Measurements from ENCODE around the gene SLC2A11. TPM values are rescaled to one million over a fixed set of nuclear protein-coding genes. Genes with fewer than 3 reads are reported as not detected.
"Not testable (repeated sequence)": the region's sequence is repeated elsewhere in the genome, so short reads cannot be mapped to it uniquely, and the experiment has no call there.

Gene SLC2A11
- total RNA-seq, 1 donor from 2014 or later = 25.3 TPM

DNA sequence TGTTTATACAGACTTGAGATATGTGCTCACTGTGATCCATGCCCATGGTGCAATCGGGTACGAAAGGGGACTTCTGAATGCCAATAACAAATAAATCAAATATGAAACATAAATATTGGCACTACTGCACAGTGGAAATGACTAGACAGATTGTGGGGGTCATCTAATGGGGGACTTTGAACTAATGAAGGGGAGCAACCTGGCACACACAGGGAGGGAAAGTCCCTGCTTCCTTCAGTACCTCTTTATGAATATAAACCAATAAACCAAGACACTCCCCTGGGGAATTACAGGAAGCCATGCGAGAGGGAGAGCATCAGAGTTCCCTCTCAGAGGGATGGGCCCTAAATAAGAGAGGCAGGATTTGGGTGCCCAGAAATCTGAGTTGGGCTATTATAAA lies 57.6 kb downstream of the SLC2A11 start:
- no peak for DNase-seq
- intact Hi-C loops (cut with micrococcal nuclease) = no loop called here

DNA sequence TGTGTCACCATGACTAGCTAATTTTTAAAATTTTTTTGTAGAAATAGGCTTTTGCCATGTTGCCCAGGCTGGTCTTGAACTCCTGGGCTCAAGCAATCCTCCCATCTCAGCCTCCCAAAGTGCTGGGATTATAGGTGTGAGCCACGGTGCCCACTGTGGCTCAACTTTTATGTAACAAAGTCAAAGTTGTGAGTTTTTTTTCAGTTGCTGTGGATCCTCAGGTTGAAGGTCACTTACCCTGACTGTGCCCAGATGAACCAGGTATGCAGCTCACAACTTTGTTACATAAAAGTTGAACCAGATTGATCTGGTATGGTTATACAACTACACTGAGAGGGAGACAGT lies 62.6 kb downstream of the SLC2A11 start:
- ATAC-seq; DNase-seq; intact Hi-C loops (cut with micrococcal nuclease): not testable (repeated sequence)

More for the DNA sequence above, 57.6 kb downstream of the SLC2A11 start:
- ATAC-seq = no peak

DNA sequence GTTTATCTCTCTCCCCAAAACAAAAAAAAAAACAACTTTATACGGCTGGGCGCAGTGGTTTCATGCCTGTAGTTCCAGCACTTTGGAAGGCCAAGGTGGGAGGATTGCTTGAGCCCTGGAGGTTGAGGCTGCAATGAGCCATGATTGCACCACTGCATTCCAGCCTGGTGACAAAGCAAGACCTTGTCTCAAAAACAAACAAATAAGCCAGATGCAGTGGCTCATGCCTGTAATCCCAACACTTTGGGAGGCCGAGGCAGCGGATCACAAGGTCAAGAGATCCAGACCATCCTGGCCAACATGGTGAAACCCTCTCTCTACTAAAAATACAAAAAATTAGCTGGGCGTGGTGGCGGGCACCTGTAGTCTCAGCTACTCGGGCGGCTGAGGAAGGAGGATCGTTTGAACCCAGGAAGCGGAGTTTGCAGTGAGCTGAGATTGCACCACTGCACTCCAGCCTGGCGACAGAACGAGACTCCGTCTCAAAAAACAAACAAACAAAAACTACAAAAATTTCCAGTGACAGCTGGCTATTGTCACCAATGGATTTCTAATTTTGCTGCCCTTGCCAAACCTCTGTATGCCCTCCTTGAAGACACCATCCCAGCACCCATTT lies 64.0 kb downstream of the SLC2A11 start:
- ATAC-seq; DNase-seq; intact Hi-C loops (cut with micrococcal nuclease): not testable (repeated sequence)

DNA sequence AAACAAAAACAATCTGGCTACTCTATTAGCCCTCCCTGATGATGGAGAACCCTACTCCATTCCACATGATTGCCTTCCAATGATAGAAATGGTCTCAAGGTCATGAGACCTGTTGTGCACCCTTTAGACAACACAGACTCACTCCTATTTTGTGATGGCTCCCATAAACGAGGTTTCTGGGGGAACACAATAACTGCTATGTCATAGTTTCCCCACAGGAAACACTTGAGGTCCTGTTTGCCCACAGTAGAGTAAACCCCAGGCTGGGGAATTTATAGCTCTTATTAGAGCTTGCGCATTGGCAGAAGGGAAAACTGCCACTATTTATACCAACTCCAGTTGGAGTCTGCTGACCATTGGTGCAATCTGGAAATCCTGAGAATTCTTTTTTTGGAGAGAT lies 65.2 kb downstream of the SLC2A11 start:
- intact Hi-C loops (cut with micrococcal nuclease) = no loop called here
- no peak for ATAC-seq
- DNase-seq = no peak

DNA sequence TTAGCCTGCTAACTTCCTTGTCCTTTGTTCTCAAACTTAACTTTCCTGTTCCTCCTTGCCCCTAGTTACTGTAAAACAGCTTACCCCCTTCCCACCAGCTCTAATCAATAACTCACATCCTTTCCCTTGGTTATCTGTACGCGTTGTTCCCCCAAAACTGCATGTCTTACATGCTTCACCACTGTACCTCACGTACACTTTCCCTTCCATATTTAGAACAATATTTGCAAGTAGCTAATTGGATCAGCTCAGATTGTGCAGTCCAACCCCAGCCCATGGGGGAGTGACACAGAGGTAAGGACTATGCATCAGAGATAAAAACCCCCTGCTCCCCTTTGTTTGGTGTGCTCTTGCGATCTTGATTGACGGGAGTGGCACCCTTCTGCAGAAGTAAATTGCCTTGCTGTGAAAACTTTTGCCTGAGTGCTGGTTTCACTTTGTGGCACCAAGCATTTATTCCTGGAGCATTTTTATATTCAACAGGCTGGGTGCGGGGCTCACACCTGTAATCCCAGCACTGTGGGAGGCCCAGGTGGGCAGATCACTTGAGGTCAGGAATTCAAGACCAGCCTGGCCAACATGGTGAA lies 67.4 kb downstream of the SLC2A11 start:
- DNase-seq = no peak
- no peak for ATAC-seq
- intact Hi-C loops (cut with micrococcal nuclease) = no loop called here

DNA sequence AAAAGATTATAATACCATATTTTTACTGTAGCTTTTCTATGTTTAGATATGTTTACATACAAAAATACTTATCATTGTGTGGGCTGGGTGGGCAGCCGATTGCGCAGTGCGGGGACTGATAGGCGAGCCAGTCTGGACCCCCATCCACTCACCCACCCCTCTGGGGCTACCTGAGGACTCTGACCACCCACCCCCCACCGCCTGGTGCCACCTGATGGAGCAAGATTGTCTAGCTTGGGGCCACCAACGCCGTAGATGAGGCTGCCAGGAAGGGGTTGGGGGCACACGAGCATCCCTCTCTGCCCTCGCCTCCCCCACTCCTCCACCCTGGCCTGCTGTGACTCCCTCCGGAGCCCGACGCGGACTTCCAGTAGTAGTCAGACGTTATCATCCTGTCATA lies 68.9 kb downstream of the SLC2A11 start:
- intact Hi-C loops (cut with micrococcal nuclease) = no loop called here
- ATAC-seq (no peak), DNase-seq (no peak)

Other genes starting within 250 kb of the SLC2A11 start
- gene DRICH1, start 225.6 kb upstream of the SLC2A11 start, total RNA-seq = not detected
- gene RGL4, start 166.9 kb upstream of the SLC2A11 start, total RNA-seq = not detected
- 3.5 TPM for gene ZNF70, start 106.8 kb upstream of the SLC2A11 start, total RNA-seq
- gene VPREB3, start 103.5 kb upstream of the SLC2A11 start, total RNA-seq = 0.97 TPM
- gene C22orf15, start 94.9 kb upstream of the SLC2A11 start, total RNA-seq = not detected
- gene CHCHD10, start 89.9 kb upstream of the SLC2A11 start, total RNA-seq = 1,571 TPM
- 32.3 TPM for gene MMP11, start 85.0 kb upstream of the SLC2A11 start, total RNA-seq
- gene SMARCB1, start 70.9 kb upstream of the SLC2A11 start, total RNA-seq = 48.5 TPM
- gene DERL3, start 18.9 kb upstream of the SLC2A11 start, total RNA-seq = 2.1 TPM
- gene MIF, start 36.5 kb downstream of the SLC2A11 start, total RNA-seq = 270 TPM
- gene GSTT2B, start 103.3 kb downstream of the SLC2A11 start, total RNA-seq = 3.2 TPM
- gene DDTL, start 109.0 kb downstream of the SLC2A11 start, total RNA-seq = 1.6 TPM
- 141 TPM for gene DDT, start 116.6 kb downstream of the SLC2A11 start, total RNA-seq
- gene GSTT2, start 122.3 kb downstream of the SLC2A11 start, total RNA-seq = 0.42 TPM
- gene GSTT4, start 147.6 kb downstream of the SLC2A11 start, total RNA-seq = not detected
- 40.2 TPM for gene CABIN1, start 153.4 kb downstream of the SLC2A11 start, total RNA-seq